ENCODE measurements around the gene EXTL1. TPM values are rescaled to one million over a fixed set of nuclear protein-coding genes. Genes with fewer than 3 reads are reported as not detected.

The EXTL1 gene
- total and polyA plus RNA-seq, 2 donors (not counting 3 experiments of a cell fraction or from before 2014, with no cell fraction given): not detected

DNA sequence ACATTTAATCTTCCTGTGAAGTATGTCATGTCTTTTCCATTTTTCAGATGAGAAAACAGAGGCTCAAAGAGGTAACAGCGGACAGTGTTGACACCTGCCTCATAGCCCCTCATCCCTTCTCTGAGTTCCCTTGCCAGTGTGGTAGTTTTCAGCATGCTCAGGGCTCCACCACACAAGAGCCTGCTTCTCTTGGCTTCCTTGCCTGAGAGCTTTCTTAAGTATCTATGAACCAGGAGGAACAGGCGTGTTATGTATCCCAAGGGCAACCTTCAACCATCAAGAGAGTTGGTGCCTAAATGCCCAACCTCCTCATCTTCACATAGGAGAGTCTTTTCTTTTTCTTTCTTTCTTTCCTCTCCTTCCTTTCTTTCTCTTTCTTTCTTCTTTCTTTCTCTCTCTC lies 17.8 kb upstream of the EXTL1 start:
- TF ChIP-seq MYC (IDR thresholded peaks at IDR 0.05; ENCODE audit: low read depth, low read length): no peak
- no peak for TF ChIP-seq POLR2A (IDR thresholded peaks at IDR 0.05; ENCODE audit: low read depth, low read length)
- TF ChIP-seq JUN (IDR thresholded peaks at IDR 0.05; ENCODE audit: borderline replicate concordance, insufficient read depth, insufficient read length, low read depth): no peak
- no peak for TF ChIP-seq FOS (IDR thresholded peaks at IDR 0.05; ENCODE audit: borderline replicate concordance, insufficient read depth, low read length)
- TF ChIP-seq, protein P1, sequence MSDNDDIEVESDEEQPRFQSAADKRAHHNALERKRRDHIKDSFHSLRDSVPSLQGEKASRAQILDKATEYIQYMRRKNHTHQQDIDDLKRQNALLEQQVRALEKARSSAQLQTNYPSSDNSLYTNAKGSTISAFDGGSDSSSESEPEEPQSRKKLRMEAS (IDR thresholded peaks at IDR 0.05; ENCODE audit: insufficient read depth, insufficient read length): no peak
- TF ChIP-seq POLR2AphosphoS5 (IDR thresholded peaks at IDR 0.05; ENCODE audit: insufficient read depth, low read depth, low read length): no peak
- no peak for TF ChIP-seq EZH2 (IDR thresholded peaks at IDR 0.05; ENCODE audit: borderline replicate concordance, low read depth, low read length, severe bottlenecking)
- no peak for TF ChIP-seq GATA2 (IDR thresholded peaks at IDR 0.05; ENCODE audit: insufficient read depth, insufficient read length, low read depth, low read length)
- TF ChIP-seq CTCF (IDR thresholded peaks at IDR 0.05; ENCODE audit: extremely low read depth in 1 of 2, insufficient read depth in 1 of 2, low read depth in 1 of 2, low read length in 2 of 2): no peak
- H2AFZ ChIP-seq (ENCODE audit: low read depth, low read length): no peak overlapping the region
- dilution Hi-C loops (cut with MboI; ENCODE audit: extremely low pct_ligation_motif_present, low sequenced_read_pairs): no loop called here

More for the DNA sequence above, 17.8 kb upstream of the EXTL1 start:
- FAIRE-seq (no peak), DNase-seq (ENCODE audit: low read depth, low spot score) (no peak)
- Histone ChIP-seq H3K9me3 (replicated peaks; ENCODE audit: control insufficient read depth, insufficient read depth, low read length) (no peaks in the 10 kb centered on the region), H3K4me3 (replicated peaks in 1 of 3; ENCODE audit: insufficient read depth in 1 of 3, low read depth in 1 of 3, low read length in 3 of 3) (no peak overlapping the region), H3K9me1 (replicated peaks; ENCODE audit: control insufficient read depth, extremely low read depth, insufficient read depth, low read length) (no peaks in the 10 kb centered on the region), H3K27me3 (ENCODE audit: control insufficient read depth in 2 of 2, insufficient read depth in 2 of 2, low read length in 2 of 2) (peaks cover 3 to 5% of the 10 kb centered on the region in 2 experiments), H4K20me1 (replicated peaks; ENCODE audit: control insufficient read depth, extremely low read depth, insufficient read depth, low read length) (no peaks in the 10 kb centered on the region), H3K4me1 (ENCODE audit: control insufficient read depth, extremely low read depth, insufficient read depth, low read length) (peaks cover under 1% of the 10 kb centered on the region), H3K9ac (replicated peaks; ENCODE audit: extremely low read depth, insufficient read depth, low read length) (no peak overlapping the region), H3K79me2 (ENCODE audit: control insufficient read depth, insufficient read depth, low read length) (no peaks in the 10 kb centered on the region), H3K27ac (ENCODE audit: insufficient read depth, low read depth, low read length) (no peak overlapping the region), H3K36me3 (ENCODE audit: control insufficient read depth in 2 of 2, extremely low read depth in 1 of 2, insufficient read depth in 2 of 2, low read length in 2 of 2) (no peaks in the 10 kb centered on the region), H3K4me2 (ENCODE audit: insufficient read depth, low read length) (no peak overlapping the region)
- CTCF ChIA-PET: interaction anchor here (0.7 to 2.7 kb wide), 4 partner anchors 9 to 108 kb away, joined by 4 to 13 read pairs (median 7); no protein-coding TSS in a partner anchor
- no TSS peak for BruUV-seq (replicated peaks)
- POLR2A ChIA-PET: no interaction called here
- intact Hi-C loops (cut with micrococcal nuclease): no loop called here
